ENCODE data around the gene WDR90. TPM values are rescaled to one million over a fixed set of nuclear protein-coding genes. Genes with fewer than 3 reads are reported as not detected.

The WDR90 gene
- total RNA-seq, 1 donor from 2014 or later: 33.3 TPM

DNA sequence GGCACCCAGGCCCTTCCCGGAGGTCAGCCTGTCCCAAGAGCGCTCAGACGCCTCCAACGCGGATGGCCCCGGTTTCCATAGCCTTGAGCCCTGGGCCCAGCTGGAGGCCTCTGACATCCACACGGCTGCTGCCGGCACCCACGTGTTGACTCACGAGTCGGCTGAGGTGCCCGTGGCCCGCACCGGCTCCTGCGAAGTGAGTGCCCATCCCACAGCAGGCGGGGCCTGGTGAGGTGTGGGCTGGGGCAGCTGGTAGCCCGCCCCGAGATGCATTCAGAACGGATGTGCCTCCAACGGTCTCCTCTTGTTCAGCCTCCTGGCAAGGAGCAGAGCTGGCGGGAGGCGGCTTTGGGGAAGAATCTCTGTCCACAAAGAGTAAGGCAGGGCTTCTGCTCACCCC lies 2.7 kb downstream of the WDR90 start:
- intact Hi-C loops (cut with DNase I): loop anchor here (10.0 kb wide), 1 partner anchor 67 kb away; no protein-coding TSS in a partner anchor
- DNase-seq (ENCODE audit: low spot score): no peak
- no peak for ATAC-seq

GRCh38 chr16:652454-653305 lies 3.5 kb downstream of the WDR90 start:
- DNase-seq (ENCODE audit: low spot score) (no peak), ATAC-seq (no peak)
- intact Hi-C loops (cut with DNase I): loop anchor here (10.0 kb wide), 1 partner anchor 68 kb away; no protein-coding TSS in a partner anchor

GRCh38 chr16:654034-654433 lies 4.9 kb downstream of the WDR90 start:
- no peak for ATAC-seq
- intact Hi-C loops (cut with DNase I): loop anchor here (10.0 kb wide), 1 partner anchor 69 kb away; no protein-coding TSS in a partner anchor

GRCh38 chr16:657487-657886 lies 8.3 kb downstream of the WDR90 start:
- intact Hi-C loops (cut with DNase I): loop anchor here (10.0 kb wide), 1 partner anchor 73 kb away; no protein-coding TSS in a partner anchor
- ATAC-seq: no peak
- DNase-seq (ENCODE audit: low spot score): no peak

More at GRCh38 chr16:654034-654433, 4.9 kb downstream of the WDR90 start:
- DNase-seq (ENCODE audit: low spot score): no peak

GRCh38 chr16:658679-659571 lies 9.8 kb downstream of the WDR90 start:
- no peak for DNase-seq (ENCODE audit: low spot score)
- intact Hi-C loops (cut with DNase I): loop anchor here (10.0 kb wide), 1 partner anchor 74 kb away; no protein-coding TSS in a partner anchor
- ATAC-seq: no peak

- intact Hi-C loops (cut with DNase I): loop anchor here (10.0 kb wide), 1 partner anchor 75 kb away; no protein-coding TSS in a partner anchor
- no peak for ATAC-seq
- DNase-seq (ENCODE audit: low spot score): no peak
Measured at GRCh38 chr16:659618-660017, 10.5 kb downstream of the WDR90 start.

- DNase-seq (ENCODE audit: low spot score): no peak
- no peak for ATAC-seq
- intact Hi-C loops (cut with DNase I): no loop called here
Measured at GRCh38 chr16:660132-660458, 10.9 kb downstream of the WDR90 start.

DNA sequence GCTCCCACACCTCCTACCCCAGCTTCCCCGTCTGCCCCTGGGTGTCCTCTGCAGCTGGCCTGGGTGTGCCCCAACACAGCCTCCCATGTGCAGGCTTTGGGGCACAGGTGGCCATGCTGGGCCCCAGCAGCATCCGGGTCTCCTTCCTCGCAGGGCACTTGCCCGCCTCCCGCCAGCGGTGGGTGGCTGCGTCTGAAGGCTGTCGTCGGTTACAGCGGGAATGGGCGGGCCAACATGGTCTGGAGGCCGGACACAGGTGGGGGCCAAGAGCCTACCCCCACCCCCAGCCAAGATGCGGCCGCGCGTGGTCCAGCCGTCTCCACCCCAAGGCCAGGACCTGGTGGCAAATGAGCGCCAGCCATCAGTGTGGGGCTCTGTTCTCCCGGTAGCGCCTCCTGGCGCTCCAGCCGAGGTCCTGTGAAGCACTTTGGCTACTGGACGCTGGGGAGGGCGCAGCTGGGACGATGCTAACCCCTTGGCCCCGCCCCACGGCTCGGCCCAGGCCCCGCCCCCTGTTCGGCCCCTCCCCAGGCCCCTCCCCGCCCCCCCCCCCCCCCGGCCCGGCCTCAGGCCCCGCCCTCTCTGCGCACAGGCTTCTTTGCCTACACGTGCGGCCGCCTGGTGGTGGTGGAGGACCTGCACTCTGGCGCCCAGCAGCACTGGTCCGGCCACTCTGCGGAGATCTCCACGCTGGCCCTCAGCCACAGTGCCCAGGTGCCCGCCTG lies 11.5 kb downstream of the WDR90 start:
- intact Hi-C loops (cut with DNase I): no loop called here
- ATAC-seq (peak; percentile 92), DNase-seq (ENCODE audit: low spot score) (peak; percentile 94)

GRCh38 chr16:661184-661821 lies 12.1 kb downstream of the WDR90 start:
- intact Hi-C loops (cut with DNase I): no loop called here
- DNase-seq (ENCODE audit: low spot score): no peak
- peak; percentile 20 for ATAC-seq

DNA sequence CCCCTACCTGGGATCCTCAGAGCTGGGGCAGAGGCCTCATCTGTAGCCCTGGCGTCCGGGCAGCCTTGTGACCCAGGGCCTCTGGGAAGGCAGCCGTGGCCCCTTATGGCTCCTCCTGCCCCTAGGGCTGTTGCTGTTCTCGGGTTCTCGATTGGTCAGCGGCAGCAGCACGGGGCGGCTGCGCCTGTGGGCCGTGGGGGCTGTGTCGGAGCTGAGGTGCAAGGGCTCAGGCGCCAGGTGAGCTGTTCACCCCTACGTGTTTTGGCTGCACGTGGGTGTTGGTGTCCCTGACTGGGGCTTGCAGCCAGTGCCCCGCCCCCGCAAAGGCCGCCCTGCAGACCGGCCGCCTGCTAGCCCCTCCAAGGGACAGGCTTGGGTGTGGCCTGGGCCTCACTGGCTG lies 12.9 kb downstream of the WDR90 start:
- DNase-seq (ENCODE audit: low spot score) (no peak), ATAC-seq (no peak)
- intact Hi-C loops (cut with DNase I): no loop called here

- DNase-seq (ENCODE audit: low spot score): no peak
- intact Hi-C loops (cut with DNase I): no loop called here
Measured at GRCh38 chr16:662597-662996, 13.4 kb downstream of the WDR90 start.

GRCh38 chr16:666572-666971 lies 17.4 kb downstream of the WDR90 start:
- DNase-seq (ENCODE audit: low spot score): no peak
- intact Hi-C loops (cut with DNase I): no loop called here

More at GRCh38 chr16:662597-662996, 13.4 kb downstream of the WDR90 start:
- ATAC-seq: no peak

GRCh38 chr16:667113-667779 lies 18.1 kb downstream of the WDR90 start:
- ATAC-seq (no peak), DNase-seq (ENCODE audit: low spot score) (no peak)
- intact Hi-C loops (cut with DNase I): no loop called here

More at GRCh38 chr16:666572-666971, 17.4 kb downstream of the WDR90 start:
- no peak for ATAC-seq

- DNase-seq (ENCODE audit: low spot score) (peak; percentile 96), ATAC-seq (peak; percentile 91)
- intact Hi-C loops (cut with DNase I): no loop called here
Measured at GRCh38 chr16:667780-668518, 18.8 kb downstream of the WDR90 start, which contains the start of gene RHOT2. Gene RHOT2, plus strand, starts transcription at chr16:668132. Its CDS starts 68 bp downstream, at chr16:668200.

DNA sequence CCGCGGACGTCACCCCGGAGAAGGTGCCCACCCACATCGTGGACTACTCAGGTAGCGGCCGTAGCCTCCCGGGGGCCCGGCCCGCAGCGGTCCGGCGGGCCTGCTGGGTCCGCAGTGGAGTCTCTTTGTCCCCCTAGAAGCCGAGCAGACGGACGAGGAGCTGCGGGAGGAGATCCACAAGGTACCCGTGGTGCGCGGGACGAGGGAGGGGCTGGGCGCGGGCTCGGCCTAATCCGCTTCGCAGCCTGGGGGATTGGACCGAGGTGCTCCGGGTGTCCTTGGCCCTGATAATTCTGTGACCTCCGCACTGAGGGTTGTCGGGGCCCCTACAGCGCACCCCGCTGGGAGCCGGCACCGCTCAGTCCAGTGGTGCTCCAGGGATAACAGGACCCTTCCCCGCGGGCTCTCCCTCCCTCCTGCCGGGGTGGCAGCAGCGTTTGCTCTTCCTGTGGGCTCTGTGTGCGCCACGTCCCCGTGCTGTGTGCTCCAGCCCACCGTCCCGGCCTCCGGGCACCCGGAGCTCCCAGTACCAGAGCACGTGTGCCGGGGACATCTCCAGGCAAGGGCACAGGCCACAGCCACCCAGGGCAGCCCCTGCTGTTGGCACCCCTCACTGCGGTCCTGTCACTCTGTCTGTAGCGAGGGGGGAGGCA lies 19.5 kb downstream of the WDR90 start:
- DNase-seq (ENCODE audit: low spot score) (no peak), ATAC-seq (no peak)
- intact Hi-C loops (cut with DNase I): no loop called here

- intact Hi-C loops (cut with DNase I): no loop called here
- ATAC-seq: no peak
- no peak for DNase-seq (ENCODE audit: low spot score)
Measured at GRCh38 chr16:669666-670065, 20.5 kb downstream of the WDR90 start.

All from sciatic nerve (tissue), 2 donors.